SKM-1 treated with dmso at 0.1 percent for 144 hours (cell line): ENCODE measurements around the gene SIGLECL1.

ENCODE experiments used
- DNase-seq: peaks from one replicate; lab custom pipeline; 2025; ENCODE audit not compliant: unreplicated experiment; lab: John Stamatoyannopoulos, UW

Gene SIGLECL1

DNA sequence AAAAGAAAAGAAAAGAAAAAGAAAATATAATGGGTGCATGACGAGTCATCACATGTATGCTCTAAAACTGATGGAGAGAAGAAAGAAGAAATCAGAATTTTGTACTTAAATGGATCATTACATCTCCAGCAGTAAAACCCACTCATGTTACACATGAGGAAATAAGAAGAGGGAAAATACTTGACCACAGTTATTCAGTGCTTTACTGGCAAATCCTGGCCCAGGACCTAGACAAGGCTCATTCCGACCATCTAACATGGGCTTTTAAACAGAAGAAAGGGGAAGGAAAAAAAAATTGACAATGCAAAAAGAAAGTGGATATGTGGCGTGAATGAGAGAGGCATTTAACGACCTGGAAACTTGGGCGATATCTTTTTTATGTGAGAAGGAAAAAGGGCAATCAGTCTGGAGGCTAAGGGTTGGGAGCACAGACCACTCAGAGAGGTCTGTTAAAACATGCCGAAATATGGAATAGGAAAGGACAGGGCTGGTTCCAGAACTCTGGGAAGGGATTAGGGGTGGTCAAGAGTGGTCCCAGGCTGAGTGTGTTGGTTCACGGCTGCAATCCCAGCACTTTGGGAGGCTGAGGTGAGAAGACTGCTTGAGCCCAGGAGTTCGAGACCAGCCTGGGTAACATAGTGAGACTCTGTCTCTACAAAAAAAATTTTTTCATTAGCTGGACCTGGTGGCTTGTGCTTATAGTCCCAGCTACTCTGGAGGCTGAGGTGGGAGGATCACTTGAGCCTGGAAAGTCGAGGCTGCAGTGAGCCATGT, 1.6 kb downstream of the SIGLECL1 start:
- no peak for DNase-seq

- DNase-seq, result no peak
These were observed 2.4 kb downstream of the SIGLECL1 start for GRCh38 chr19:51253088-51253806.

DNA sequence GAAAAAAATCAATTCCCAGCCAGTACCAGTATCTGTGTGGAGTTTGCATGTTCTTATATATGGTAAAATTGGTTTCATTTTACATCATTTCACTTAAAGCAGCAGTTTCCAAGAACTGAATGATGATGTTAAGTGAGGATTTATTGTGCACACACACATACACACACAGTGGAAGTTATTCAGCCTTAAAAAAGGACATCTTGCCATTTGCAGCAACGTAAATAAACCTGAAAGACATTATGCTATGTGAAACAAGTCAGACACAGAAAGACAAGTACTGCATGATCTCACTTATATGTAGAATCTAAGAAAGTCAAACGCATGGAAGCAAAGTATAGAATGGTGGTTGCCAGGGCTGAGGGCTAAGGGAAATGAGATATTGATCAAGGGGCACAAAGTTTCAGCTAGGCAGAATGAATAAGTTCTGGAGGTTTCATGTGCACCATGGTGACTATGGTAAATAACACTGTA, 5.3 kb downstream of the SIGLECL1 start:
- DNase-seq, result no peak

DNA sequence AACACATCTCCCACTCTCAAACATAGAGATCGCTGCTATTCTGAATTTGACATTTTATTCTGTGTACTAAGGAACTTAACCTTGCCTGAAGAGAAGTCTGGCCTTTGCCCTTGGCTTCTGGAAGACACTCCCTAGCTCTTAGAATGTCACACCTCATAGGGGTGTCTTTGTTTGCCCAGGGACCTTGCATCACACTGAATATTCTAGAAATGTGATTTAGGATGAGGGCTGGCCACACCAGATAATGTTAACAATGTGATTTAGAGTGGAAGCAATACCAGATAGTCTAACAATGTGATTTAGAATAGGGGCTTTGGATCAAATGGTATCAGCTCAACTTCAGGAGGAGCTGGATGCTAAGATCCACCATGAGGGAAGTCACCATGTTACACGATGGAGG, 6.6 kb downstream of the SIGLECL1 start:
- no peak for DNase-seq

DNA sequence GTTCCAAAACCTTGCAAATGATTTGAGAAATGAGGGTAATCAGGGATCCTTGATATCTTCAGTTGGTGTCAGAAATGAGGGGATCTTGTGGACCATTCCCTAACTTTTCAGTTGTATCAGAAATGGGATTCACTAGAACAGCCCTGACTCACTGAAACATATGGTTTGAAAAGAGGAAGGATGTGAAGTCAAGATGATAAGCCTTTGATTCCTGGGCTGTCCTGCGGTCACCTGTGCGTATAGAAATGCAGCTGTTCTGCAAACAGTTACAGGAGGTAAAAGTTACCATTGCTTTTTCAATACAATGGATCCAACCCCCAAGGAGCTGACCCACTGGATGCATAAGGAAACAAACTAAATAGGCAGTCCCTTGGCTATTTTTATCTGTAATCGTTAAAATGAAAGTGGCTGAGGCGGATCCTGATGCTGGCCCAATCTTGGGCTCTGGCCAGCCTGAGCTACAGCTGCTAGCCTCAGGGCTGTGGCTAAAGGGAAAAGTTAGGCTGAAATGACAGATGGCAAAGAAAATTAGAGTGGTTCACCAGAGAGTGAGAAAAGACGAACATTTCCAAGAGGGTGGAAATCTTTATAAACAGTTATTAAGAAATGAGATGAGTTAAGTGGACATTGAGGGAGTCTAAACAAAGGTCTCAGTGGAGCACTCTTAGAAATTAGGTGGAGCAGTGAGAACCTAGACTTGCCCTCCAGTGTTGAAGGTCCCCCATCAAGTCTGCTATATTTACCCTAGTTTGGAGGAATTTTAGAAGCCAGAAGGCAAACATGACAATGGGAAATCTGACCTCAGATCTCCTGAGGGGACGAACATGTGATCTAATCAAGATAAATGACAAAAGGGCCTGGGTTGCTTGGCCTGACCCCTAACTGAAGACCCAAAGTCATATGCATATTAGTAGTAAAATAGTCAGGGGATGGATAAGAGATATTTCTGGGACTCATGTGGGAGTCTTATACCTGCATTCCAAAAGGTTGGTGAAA, 7.6 kb downstream of the SIGLECL1 start:
- no peak for DNase-seq

DNA sequence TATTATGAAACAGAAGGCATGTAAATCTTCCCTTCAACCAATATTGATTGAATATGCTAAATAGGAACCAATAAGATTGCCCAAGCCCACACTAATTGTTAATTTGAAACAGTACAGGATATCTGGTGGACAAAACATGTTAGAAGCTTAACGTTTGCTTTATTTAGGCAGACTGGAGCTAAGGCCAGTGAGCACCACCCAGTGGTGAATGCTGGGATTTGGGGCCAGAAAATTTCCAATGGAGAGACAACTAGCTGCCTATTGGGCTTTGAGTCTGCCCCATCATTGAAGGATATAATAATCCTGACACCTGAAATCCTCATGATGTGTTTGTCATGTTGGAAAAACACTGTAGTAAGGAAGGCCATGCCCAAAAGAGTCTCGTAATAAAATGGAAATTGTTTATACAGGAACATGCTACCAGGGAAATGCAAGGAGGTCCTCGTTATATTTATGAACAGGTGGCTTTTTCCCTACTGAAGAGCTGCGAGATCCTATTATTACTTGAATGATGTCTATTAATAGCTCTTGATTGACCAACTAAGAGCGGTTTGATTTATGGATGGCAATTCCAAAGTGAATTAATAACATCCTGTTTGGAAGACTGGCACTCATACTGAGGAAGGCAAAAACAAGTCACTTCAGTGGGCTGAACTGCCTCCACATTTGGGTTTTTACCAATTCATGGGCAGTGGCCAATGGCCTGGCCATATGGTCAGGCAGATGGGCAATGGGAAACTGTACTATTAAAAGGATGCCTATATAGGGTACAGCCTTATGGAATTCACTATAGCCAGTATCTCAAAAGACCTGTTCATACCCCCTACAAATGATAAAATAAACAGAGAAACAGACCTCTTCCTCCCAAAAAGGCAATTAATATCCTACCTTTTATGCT, 8.7 kb downstream of the SIGLECL1 start:
- peak; percentile 13 for DNase-seq

GRCh38 chr19:51263808-51264207, 12.9 kb downstream of the SIGLECL1 start:
- DNase-seq, result no peak

- DNase-seq, result no peak
These were observed 20.2 kb downstream of the SIGLECL1 start for GRCh38 chr19:51271067-51271466.

- peak; percentile 14 for DNase-seq
These were observed 21.4 kb downstream of the SIGLECL1 start for GRCh38 chr19:51272183-51272810.

- no peak for DNase-seq
These were observed 23.3 kb downstream of the SIGLECL1 start for GRCh38 chr19:51274049-51274770.

- no peak for DNase-seq
These were observed 26.2 kb downstream of the SIGLECL1 start for GRCh38 chr19:51277112-51277511.

DNA sequence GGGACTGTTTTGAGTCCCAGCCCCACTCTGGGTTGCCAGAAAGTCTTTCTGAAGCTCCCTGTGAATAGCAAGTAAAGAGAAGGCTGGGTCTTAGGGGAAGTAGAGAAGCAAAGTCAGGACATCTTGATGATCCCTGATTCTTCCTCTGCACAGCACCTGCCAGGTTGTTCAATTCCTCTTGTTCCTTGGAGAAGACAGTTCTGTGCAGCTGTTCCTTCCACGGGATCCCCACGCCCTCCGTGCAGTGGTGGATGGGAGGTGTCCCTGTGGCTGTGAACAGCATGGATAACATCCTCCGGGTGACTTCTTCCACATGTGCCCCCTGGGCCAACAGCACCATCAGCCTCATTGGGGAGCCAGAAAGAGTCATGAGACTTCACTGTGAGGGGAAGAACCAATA, 31.5 kb downstream of the SIGLECL1 start:
- DNase-seq, result no peak

DNA sequence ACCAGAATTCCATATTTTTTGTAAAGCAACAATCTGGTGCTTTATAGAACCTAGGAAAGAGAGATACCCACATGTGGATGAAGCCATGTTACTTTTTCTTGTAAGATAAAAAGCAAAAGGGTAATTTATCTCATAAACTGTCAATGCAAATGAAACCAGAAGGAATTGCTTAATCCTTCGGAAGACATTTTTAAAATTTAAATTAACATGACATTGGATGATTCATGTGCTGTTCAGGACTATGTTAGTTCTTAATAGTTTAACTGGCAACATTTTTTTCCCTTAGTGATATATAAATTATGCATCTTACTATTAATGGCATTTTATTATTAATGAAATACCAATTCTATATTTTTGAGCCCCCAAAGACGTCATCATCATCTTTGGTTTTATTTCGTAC, 34.8 kb downstream of the SIGLECL1 start:
- no peak for DNase-seq

DNA sequence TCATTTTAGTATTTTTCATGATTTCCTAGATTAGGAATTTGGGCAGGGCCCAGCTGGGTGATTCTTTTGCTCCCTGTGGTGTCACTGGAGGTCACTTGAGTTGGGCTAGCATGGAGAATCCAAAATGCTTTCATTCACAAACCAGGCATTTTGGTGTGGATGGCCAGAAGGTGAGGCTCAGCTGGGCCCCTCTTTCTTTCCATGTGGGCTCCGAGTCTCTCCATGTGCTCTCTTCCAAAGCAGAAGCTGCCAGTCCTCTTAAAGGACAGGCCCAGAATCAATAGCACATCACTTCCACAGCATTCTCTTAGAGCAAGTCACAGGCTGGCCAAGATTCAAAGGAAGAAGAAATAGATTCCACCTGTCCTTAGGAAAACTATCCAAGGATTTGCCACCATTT, 38.8 kb downstream of the SIGLECL1 start:
- no peak for DNase-seq

DNA sequence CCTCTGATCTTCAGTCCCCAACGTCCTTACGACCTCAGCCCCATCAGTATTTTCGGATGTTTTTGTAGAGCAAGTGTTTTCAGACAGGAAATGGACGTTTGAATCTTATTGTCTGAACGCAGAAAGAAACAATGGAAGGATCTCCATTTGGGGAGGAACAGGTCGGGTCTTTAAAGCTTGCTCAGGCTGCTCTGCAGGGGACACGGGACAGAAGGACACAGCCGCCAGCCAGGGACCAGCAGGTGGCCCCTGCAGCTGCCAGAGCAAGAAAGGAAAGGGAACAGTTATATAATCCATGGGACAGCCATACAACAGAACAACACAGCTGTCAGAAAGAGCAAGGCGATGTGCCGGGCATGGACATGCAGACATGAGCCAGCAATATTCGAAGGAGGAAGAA, 42.1 kb downstream of the SIGLECL1 start:
- DNase-seq, result no peak

DNA sequence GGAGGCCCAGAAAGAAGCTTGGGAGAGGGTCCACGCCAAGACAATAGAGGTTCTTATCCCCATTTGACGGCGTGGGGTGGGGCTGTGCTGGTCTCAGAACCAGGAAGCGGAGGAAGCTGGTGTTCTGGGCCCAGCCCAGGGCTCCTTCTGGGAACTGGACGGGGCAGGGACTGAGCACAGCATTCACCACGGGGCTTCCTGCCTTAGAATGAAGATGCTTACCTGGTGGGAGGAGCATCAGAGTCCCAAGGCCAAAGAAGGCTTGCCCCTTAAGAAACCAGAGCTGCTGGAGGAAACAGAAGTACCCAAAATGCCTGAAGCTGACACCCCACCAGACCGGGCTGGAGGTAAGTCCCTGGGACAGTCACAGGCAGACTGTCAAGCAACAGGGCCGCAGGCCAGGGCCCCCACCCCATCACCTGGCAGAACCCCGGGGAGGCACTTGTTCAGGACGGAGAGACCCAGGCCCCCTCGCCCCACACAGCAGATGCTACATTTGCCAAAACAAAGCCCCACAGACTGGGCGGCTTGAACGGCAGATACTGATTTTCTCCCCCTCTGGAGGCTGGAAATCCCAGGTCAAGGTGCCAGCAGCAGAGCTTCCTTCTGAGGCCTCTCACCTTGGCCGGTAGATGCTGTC, 42.8 kb downstream of the SIGLECL1 start:
- no peak for DNase-seq

DNA sequence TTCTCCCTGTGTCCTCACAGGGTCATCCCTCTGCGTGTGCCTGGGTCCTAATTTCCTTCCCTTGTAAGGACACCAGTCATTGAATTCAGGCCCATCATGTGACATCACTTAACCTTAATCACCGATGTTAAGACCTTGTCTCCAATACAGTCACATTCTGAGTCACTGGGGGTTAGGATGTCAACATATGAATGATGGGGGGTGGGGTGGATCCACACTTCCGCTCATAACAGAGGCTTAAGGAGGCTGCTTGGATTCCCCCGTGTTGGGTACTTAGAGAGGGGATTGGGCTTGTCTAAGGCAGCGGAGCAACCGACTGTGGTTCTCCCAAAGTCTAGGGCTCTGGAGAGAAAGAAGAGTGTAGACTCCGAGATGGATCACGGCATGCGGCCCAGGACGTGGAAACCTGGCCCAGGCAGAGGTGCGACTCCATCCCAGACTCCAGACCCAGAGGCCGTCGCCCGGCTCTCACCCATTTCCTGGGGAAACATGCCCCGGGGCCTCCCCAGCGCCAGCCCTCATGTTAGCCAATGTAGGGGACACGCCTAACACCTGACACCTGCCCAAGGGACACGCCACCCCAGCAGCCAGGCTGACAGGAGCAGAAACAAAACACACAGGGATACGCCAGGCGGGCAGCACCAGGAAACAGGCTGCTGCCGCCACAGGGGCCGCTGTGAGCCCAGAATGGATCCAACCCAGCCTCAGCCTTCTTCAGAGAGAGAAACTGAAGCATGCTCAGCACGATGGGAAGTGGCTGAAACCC, 43.5 kb downstream of the SIGLECL1 start:
- no peak for DNase-seq

GRCh38 chr19:51294977-51295375, 44.1 kb downstream of the SIGLECL1 start:
- DNase-seq, result no peak
